Measurements from ENCODE around the gene SAFB.

SAFB gene

GRCh38 chr19:5590151-5590864, 32.6 kb upstream of the SAFB start:
- ChIA-PET CTCF (interaction anchor here (1.1 kb wide), 1 partner anchor 10 kb away, joined by 3 read pairs; no protein-coding TSS in a partner anchor), POLR2A (no interaction called here)
- no peak for DNase-seq (ENCODE audit: extremely low spot score)
- no peak for TF ChIP-seq CTCF (IDR thresholded peaks at IDR 0.05; ENCODE audit: control extremely low read depth, extremely low read depth, low read depth, missing control alignments)

- ChIA-PET CTCF (no interaction called here), POLR2A (no interaction called here)
- no peak for TF ChIP-seq CTCF (IDR thresholded peaks at IDR 0.05; ENCODE audit: control extremely low read depth, extremely low read depth, low read depth, missing control alignments)
- DNase-seq (ENCODE audit: extremely low spot score) = no peak
Measured at GRCh38 chr19:5590865-5591154, 32.1 kb upstream of the SAFB start.

GRCh38 chr19:5591476-5591875, 31.4 kb upstream of the SAFB start:
- CTCF ChIA-PET = no interaction called here
- DNase-seq (ENCODE audit: extremely low spot score) = no peak
- TF ChIP-seq CTCF (IDR thresholded peaks at IDR 0.05; ENCODE audit: control extremely low read depth, extremely low read depth, low read depth, missing control alignments) = no peak
- POLR2A ChIA-PET = no interaction called here

GRCh38 chr19:5592531-5593342, 30.1 kb upstream of the SAFB start:
- DNase-seq (ENCODE audit: extremely low spot score) = no peak
- TF ChIP-seq CTCF (IDR thresholded peaks at IDR 0.05; ENCODE audit: control extremely low read depth, extremely low read depth, low read depth, missing control alignments) = no peak
- CTCF ChIA-PET = interaction anchor here (0.9 to 1.4 kb wide), 2 partner anchors 12 to 236 kb away, joined by 3 to 4 read pairs; no protein-coding TSS in a partner anchor
- POLR2A ChIA-PET = no interaction called here

GRCh38 chr19:5593343-5594255, 29.3 kb upstream of the SAFB start:
- ChIA-PET CTCF (interaction anchor here (0.9 to 1.4 kb wide), 2 partner anchors 11 to 237 kb away, joined by 3 to 4 read pairs; no protein-coding TSS in a partner anchor), POLR2A (interaction anchor here (0.6 kb wide), 1 partner anchor 945 kb away, joined by 5 read pairs; no protein-coding TSS in a partner anchor)
- no peak for DNase-seq (ENCODE audit: extremely low spot score)
- no peak for TF ChIP-seq CTCF (IDR thresholded peaks at IDR 0.05; ENCODE audit: control extremely low read depth, extremely low read depth, low read depth, missing control alignments)

- CTCF ChIA-PET = interaction anchor here (1.1 kb wide), 1 partner anchor 15 kb away, joined by 3 read pairs; no protein-coding TSS in a partner anchor
- no peak for TF ChIP-seq CTCF (IDR thresholded peaks at IDR 0.05; ENCODE audit: control extremely low read depth, extremely low read depth, low read depth, missing control alignments)
- POLR2A ChIA-PET = interaction anchor here (0.6 kb wide), 1 partner anchor 944 kb away, joined by 5 read pairs; no protein-coding TSS in a partner anchor
- no peak for DNase-seq (ENCODE audit: extremely low spot score)
Measured at GRCh38 chr19:5594521-5594950, 28.3 kb upstream of the SAFB start.

Measured in GM10248 (cell line).